Liver (tissue), 3 donors: ENCODE data around the gene MFGE8.

Experiments
- CTCF ChIP-seq: fragments of 150-350 bp; IDR thresholded peaks from 2 replicates; pipeline ENCODE4 v1.5.1; 2017; ENCODE audit warnings: improper control_type of control experiment, low read depth, low read length; ENCODE audit not compliant: missing input control
- JUND ChIP-seq, 2 donors: IDR thresholded peaks; 2 replicates each; pipeline ENCODE4 v1.6.1; 2016; ENCODE audit warnings: antibody characterized with exemption in 2 of 2
- SP1 ChIP-seq: IDR thresholded peaks from 2 replicates; pipeline ENCODE4 v1.6.1; 2018; ENCODE audit warnings: antibody characterized with exemption, mild to moderate bottlenecking
- TAF1 ChIP-seq: conservative IDR thresholded peaks from 2 replicates; pipeline ENCODE4 v1.6.1; 2016; ENCODE audit warnings: antibody characterized with exemption, mild to moderate bottlenecking
- YY1 ChIP-seq: IDR thresholded peaks from 2 replicates; pipeline ENCODE4 v1.6.1; 2016; ENCODE audit warnings: antibody characterized with exemption, mild to moderate bottlenecking
- donor health status: healthy.
- donor health status: healthy.

GRCh38 chr15:88887068-88887580 is 26.1 kb downstream of the MFGE8 start:
- TF ChIP-seq CTCF: no peak
- TF ChIP-seq SP1: no peak
- TF ChIP-seq YY1: no peak
- TF ChIP-seq TAF1: no peak
- TF ChIP-seq JUND (IDR thresholded peaks at IDR 0.05): no peak
